Rectal smooth muscle tissue (tissue), 1 donor: ENCODE results near the gene C4orf50.

ENCODE experiments used
- H3K27ac ChIP-seq: one replicate; pipeline ENCODE4 v1.7.0; 2013; ENCODE audit warnings: low read depth, low read length, inconsistent platforms
- H3K27me3 ChIP-seq: one replicate; pipeline ENCODE4 v1.7.0; 2013; ENCODE audit warnings: low read length; ENCODE audit not compliant: control insufficient read depth, insufficient read depth
- H3K36me3 ChIP-seq: one replicate; pipeline ENCODE4 v1.7.0; 2013; ENCODE audit warnings: low read length; ENCODE audit not compliant: control insufficient read depth, insufficient read depth
- H3K4me1 ChIP-seq: one replicate; pipeline ENCODE4 v1.7.0; 2013; ENCODE audit warnings: low read length; ENCODE audit not compliant: control insufficient read depth, insufficient read depth
- H3K4me3 ChIP-seq: one replicate; pipeline ENCODE4 v1.7.0; 2013; ENCODE audit warnings: low read length
- H3K9ac ChIP-seq: one replicate; pipeline ENCODE4 v1.7.0; 2013; ENCODE audit warnings: low read length

Gene C4orf50

DNA sequence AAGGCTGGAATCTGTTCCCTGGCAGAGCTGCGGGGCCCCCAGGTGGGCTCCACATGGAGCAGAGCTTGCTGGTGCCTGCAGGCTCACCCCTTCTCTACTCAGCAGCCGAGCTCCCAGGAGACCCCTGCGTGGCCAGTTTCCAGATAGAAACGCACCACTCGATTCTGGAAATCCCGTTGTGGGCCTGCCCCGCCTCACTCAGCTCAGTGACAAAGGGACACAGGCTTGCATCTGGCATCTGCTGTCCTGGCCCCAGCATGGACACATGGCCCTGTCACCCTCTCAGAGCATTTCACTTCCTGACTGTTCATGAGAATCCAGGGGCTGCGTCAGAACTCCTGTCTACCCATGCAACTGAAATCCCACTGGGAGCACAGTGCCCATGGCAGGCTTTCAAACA, 20.5 kb upstream of the C4orf50 start:
- Histone ChIP-seq H3K4me1 (no peaks in the 10 kb centered on the region), H3K36me3 (no peaks in the 10 kb centered on the region), H3K27me3 (no peaks in the 10 kb centered on the region), H3K9ac (no peak overlapping the region), H3K27ac (no peak overlapping the region), H3K4me3 (no peak overlapping the region)

- H3K4me3 ChIP-seq = no peak overlapping the region
- H3K9ac ChIP-seq = no peak overlapping the region
- no peak overlapping the region for H3K27ac ChIP-seq
- no peaks in the 10 kb centered on the region for H3K36me3 ChIP-seq
- H3K27me3 ChIP-seq = no peaks in the 10 kb centered on the region
- H3K4me1 ChIP-seq = no peaks in the 10 kb centered on the region
Observed at GRCh38 chr4:6035786-6036185, 17.6 kb upstream of the C4orf50 start.

GRCh38 chr4:6033381-6033780, 15.2 kb upstream of the C4orf50 start:
- Histone ChIP-seq H3K4me3 (no peak overlapping the region), H3K4me1 (no peaks in the 10 kb centered on the region), H3K27me3 (no peaks in the 10 kb centered on the region), H3K9ac (no peak overlapping the region), H3K36me3 (no peaks in the 10 kb centered on the region), H3K27ac (no peak overlapping the region)

GRCh38 chr4:6032249-6033244, 14.3 kb upstream of the C4orf50 start:
- no peaks in the 10 kb centered on the region for H3K36me3 ChIP-seq
- H3K27me3 ChIP-seq = no peaks in the 10 kb centered on the region
- H3K4me1 ChIP-seq = no peaks in the 10 kb centered on the region
- no peak overlapping the region for H3K4me3 ChIP-seq
- no peak overlapping the region for H3K9ac ChIP-seq
- H3K27ac ChIP-seq = no peak overlapping the region

GRCh38 chr4:6031846-6032245, 13.6 kb upstream of the C4orf50 start:
- no peaks in the 10 kb centered on the region for H3K27me3 ChIP-seq
- no peak overlapping the region for H3K4me3 ChIP-seq
- no peaks in the 10 kb centered on the region for H3K4me1 ChIP-seq
- no peak overlapping the region for H3K27ac ChIP-seq
- H3K36me3 ChIP-seq = no peaks in the 10 kb centered on the region
- no peak overlapping the region for H3K9ac ChIP-seq

GRCh38 chr4:6030679-6031078, 12.4 kb upstream of the C4orf50 start:
- H3K4me1 ChIP-seq = no peaks in the 10 kb centered on the region
- no peaks in the 10 kb centered on the region for H3K36me3 ChIP-seq
- H3K9ac ChIP-seq = no peak overlapping the region
- no peak overlapping the region for H3K27ac ChIP-seq
- no peak overlapping the region for H3K4me3 ChIP-seq
- no peaks in the 10 kb centered on the region for H3K27me3 ChIP-seq

- Histone ChIP-seq H3K4me3 (no peak overlapping the region), H3K27ac (no peak overlapping the region), H3K9ac (no peak overlapping the region), H3K36me3 (no peaks in the 10 kb centered on the region), H3K27me3 (no peaks in the 10 kb centered on the region), H3K4me1 (no peaks in the 10 kb centered on the region)
Observed at GRCh38 chr4:6029254-6029653, 11.0 kb upstream of the C4orf50 start.

DNA sequence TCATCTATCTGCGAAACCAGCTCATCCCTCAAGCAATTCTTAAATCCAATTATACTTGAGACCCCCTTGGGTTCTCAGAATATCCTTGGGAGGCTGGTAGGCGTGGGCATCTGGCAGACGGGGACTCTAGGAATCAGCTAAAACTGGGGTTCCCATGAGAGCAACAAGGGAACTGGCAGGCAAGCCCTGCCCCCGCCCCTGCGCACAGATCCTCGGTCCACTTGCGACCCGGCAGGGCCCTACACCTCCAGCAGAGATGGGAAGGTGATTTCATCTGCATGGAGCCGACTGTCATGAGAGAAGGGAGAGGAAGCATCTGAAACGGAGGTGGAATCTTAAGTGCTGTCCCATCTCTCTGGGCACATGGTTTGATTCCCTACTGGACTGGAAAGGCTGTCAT, 9.9 kb upstream of the C4orf50 start:
- Histone ChIP-seq H3K27me3 (peaks cover 2% of the 10 kb centered on the region), H3K9ac (no peak overlapping the region), H3K4me1 (no peaks in the 10 kb centered on the region), H3K36me3 (no peaks in the 10 kb centered on the region), H3K27ac (no peak overlapping the region), H3K4me3 (no peak overlapping the region)

DNA sequence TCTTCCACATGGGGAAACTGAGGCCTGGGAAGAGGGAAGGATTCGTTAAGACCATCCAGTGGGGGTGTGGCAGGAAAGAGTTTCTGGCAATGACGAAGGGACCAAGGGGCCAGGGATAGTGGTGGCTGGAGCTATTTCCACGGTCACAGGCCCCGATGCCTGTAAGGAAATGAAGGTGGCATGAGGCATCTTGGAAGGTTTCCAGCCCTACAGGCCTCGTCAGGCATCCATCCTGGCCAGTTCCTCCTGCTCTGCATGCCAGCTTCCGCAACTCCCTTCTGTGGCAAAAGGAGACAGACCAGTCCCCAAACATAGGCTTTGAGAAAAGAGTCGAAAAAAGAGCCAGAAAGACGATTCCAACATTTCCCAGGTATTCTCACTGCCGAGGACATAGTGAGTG, 9.2 kb upstream of the C4orf50 start:
- no peak overlapping the region for H3K9ac ChIP-seq
- H3K4me3 ChIP-seq = no peak overlapping the region
- no peaks in the 10 kb centered on the region for H3K4me1 ChIP-seq
- H3K36me3 ChIP-seq = no peaks in the 10 kb centered on the region
- no peak overlapping the region for H3K27ac ChIP-seq
- H3K27me3 ChIP-seq = peaks cover 2% of the 10 kb centered on the region

DNA sequence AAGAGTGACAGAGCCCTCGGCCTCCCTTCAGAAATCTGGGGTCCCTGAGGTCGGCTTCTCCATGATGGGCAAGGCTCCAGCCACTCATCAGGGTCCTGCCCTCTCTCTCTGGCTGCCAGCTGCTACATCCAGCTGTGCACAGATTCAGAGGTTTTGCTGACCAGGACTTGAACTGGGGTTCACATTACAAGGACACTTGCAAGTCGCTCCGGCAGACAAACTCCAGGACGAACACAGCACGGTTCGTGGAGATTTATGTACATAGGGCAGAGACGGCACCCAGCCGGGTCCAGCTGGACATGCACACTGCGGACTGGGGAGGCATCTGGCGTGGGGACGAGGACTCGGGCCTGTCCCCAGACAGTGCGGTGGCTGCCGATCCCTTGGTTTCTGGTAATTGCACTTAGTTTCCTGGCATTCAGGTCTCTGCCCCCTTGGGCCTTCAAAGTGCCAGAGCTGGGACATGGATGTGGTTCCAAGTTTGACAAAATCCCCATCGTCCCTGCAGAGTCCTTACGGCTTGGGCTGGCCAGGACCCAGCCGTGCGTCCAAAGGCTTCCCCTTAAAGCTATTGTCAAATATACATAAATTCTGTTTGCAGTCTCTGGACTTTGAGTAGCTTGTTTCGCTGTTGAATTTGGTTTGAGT, 6.2 kb upstream of the C4orf50 start:
- no peaks in the 10 kb centered on the region for H3K4me1 ChIP-seq
- no peak overlapping the region for H3K4me3 ChIP-seq
- H3K36me3 ChIP-seq = no peaks in the 10 kb centered on the region
- no peak overlapping the region for H3K27ac ChIP-seq
- H3K9ac ChIP-seq = no peak overlapping the region
- H3K27me3 ChIP-seq = peaks cover 2% of the 10 kb centered on the region

DNA sequence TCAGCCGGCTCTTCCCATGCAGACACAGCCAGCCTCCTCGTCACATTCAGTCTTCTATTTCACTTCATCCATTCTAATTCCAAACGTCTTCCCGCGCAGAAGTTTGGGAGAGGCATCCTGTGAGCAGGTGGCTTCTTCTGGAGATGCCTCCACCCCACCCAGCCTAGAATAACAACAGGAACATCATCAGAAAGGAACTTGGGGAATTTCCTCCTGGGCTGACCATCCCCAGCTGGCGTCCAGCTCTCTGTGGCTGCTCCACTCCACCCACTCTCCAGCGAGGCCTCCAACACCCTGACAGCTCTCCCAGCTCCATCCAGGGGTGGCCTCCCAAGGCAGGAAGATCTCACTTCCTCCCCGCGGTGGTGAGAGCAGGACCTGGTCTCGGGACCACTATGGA, 5.5 kb upstream of the C4orf50 start:
- H3K27me3 ChIP-seq = peaks cover 2% of the 10 kb centered on the region
- H3K36me3 ChIP-seq = no peaks in the 10 kb centered on the region
- no peak overlapping the region for H3K9ac ChIP-seq
- no peaks in the 10 kb centered on the region for H3K4me1 ChIP-seq
- H3K27ac ChIP-seq = no peak overlapping the region
- H3K4me3 ChIP-seq = no peak overlapping the region

GRCh38 chr4:6022607-6023288, 4.5 kb upstream of the C4orf50 start:
- Histone ChIP-seq H3K4me3 (no peak overlapping the region), H3K4me1 (no peaks in the 10 kb centered on the region), H3K27ac (no peak overlapping the region), H3K36me3 (no peaks in the 10 kb centered on the region), H3K9ac (no peak overlapping the region), H3K27me3 (peaks cover 2% of the 10 kb centered on the region)
